HEK293 (cell line): Measurements from ENCODE around the gene CPXM1.

Source experiments
- BCL11B ChIP-seq: fragments of 450-650 bp; formaldehyde crosslinking; IDR thresholded peaks from 2 replicates; pipeline ENCODE4 v1.5.1; 2016; ENCODE audit warnings: low read depth, missing biosample characterization, missing genetic modification characterization
- CTCF ChIP-seq: fragments of 450-650 bp; formaldehyde crosslinking; IDR thresholded peaks from 2 replicates; pipeline ENCODE4 v1.5.1; 2016; ENCODE audit warnings: missing biosample characterization, missing genetic modification characterization
- RBAK ChIP-seq: fragments of 450-650 bp; formaldehyde crosslinking; IDR thresholded peaks from 2 replicates; pipeline ENCODE4 v1.5.1; 2016; ENCODE audit warnings: missing biosample characterization, missing genetic modification characterization
- ZNF843 ChIP-seq: fragments of 450-650 bp; formaldehyde crosslinking; IDR thresholded peaks from 2 replicates; pipeline ENCODE4 v1.5.1; 2016; ENCODE audit warnings: missing biosample characterization, missing genetic modification characterization

- TF ChIP-seq BCL11B (tag by site-specific recombination) = no peak
- TF ChIP-seq CTCF = no peak
- TF ChIP-seq RBAK (tag by site-specific recombination) = no peak
- no peak for TF ChIP-seq ZNF843 (tag by site-specific recombination)
Measured at GRCh38 chr20:2745060-2745910, 55.1 kb downstream of the CPXM1 start.
